SK-N-SH (cell line): ENCODE data around the gene ECE1.
"Not testable (repeated sequence)": the region's sequence is repeated elsewhere in the genome, so short reads cannot be mapped to it uniquely, and the experiment has no call there.

ENCODE experiments used
- CTCF ChIP-seq: fragments of 200-600 bp; sonication (generic); IDR thresholded peaks from 2 replicates; pipeline ENCODE4 v1.6.1; 2017; ENCODE audit warnings: antibody characterized with exemption, mild to moderate bottlenecking, moderate library complexity
- ELF1 ChIP-seq: IDR thresholded peaks from 2 replicates; pipeline ENCODE4 v1.4.0; 2012
- EZH2phosphoT487 ChIP-seq: fragments of 200-600 bp; sonication (generic); IDR thresholded peaks from 2 replicates; pipeline ENCODE4 v1.6.1; 2017; ENCODE audit warnings: low read depth, mixed run types, mild to moderate bottlenecking, antibody characterized with exemption, moderate library complexity, borderline replicate concordance
- JUND ChIP-seq: IDR thresholded peaks from 2 replicates; pipeline ENCODE4 v1.4.0; 2012
- MXI1 ChIP-seq: IDR thresholded peaks from 2 replicates; pipeline ENCODE4 v1.6.1; 2012; ENCODE audit warnings: mild to moderate bottlenecking, low read depth, low read length, improper control_type of control experiment
- RAD21 ChIP-seq: IDR thresholded peaks from 2 replicates; pipeline ENCODE4 v1.6.1; 2012; ENCODE audit warnings: mild to moderate bottlenecking, low read length
- SIN3A ChIP-seq: IDR thresholded peaks from 2 replicates; pipeline ENCODE4 v1.6.1; 2012; ENCODE audit warnings: low read depth, mild to moderate bottlenecking, low read length, moderate library complexity, borderline replicate concordance
- USF1 ChIP-seq: IDR thresholded peaks from 2 replicates; pipeline ENCODE4 v1.4.0; 2012; ENCODE audit warnings: low read depth, borderline replicate concordance
- YY1 ChIP-seq: IDR thresholded peaks from 2 replicates; pipeline ENCODE4 v1.4.0; 2012; ENCODE audit warnings: low read depth, mild to moderate bottlenecking

DNA sequence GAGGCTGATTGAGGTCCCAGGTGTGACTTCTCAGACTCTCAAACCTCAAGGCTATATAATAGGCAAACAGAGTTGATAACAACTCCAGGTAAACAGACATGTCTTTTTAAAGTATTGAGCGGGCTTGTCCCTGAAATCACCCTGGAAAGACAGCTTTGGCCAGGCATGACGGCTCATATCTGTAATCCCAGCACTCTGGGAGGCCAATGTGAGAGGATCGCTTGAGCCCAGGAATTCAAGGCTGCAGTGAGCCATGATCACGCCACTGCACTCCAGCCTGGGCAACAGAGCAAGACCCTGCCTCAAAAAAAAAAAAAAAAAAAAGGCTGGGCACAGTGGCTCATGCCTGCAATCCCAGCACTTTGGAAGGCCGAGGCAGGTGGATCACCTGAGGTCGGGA is 4.9 kb downstream of the ECE1 start:
- TF ChIP-seq CTCF, EZH2phosphoT487, YY1, MXI1, JUND, USF1, RAD21, SIN3A, ELF1: not testable (repeated sequence)
